Amygdala (tissue), 56 donors: ENCODE data around the gene JADE3.
"Not testable (repeated sequence)": the region's sequence is repeated elsewhere in the genome, so short reads cannot be mapped to it uniquely, and the experiment has no call there.

Source experiments
- DNase-seq, 56 donors: peaks; one replicate each; lab custom pipeline; 2025; lab: John Stamatoyannopoulos, UW

The JADE3 gene

DNA sequence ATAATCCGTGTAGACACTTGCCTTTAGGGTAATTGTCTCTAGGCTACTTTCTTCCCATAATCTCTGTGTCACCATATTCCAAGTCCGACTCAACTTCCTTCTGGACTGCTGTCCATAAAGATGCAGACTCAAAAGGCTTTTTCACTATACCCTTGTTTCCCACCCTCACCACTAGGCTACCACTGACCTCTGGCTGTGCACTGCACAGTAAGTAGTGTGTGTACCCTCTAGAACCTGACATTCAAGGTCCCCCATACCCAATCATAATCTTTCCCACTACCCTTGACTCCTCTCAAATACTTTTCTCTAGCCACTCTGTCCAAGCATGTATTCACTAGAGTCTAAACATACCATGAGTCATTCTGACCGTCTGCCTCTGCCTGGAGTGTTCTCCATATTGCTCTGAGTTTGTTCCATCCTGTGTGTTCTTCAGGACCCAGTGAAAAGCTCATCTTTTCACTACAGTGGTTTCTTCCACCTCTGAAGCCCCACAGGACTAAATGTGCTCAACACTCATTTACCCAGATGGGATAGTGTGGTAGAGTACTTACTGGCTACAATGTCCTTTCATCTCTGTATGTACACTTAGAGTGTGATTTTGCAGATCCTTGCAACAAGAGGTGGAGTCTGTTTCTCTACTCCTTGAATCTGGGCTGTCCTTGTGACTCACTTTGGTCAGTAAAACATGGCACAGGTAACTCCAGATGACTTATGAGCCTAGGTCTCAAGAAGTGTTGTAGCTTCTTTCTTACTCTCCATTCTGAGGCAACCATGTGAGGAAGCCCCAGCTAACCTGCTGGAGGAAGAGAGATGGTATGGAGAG is 17.4 kb downstream of the JADE3 start:
- DNase-seq: no peak

DNA sequence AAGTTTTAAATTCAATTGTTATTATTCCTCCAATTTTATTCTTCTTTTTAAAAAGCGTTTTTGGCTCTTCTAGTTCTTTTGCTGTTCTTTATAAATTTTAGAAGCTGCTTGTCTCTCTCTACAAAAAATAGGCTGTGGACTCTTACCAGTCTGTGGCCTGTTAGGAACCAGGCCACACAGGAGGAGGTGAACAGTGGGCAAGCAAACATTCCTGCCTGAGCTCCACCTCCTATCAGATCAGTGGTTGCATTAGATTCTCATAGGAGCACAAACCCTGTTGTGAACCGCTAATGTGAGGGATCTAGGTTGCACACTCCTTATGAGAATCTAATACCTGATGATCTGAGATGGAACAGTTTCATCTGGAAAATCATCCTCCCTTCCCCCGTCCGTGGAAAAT is 23.1 kb downstream of the JADE3 start:
- no peak for DNase-seq

- no peak for DNase-seq
Measured at GRCh38 chrX:46938589-46938988, 26.4 kb downstream of the JADE3 start.

- no peak for DNase-seq
Measured at GRCh38 chrX:46941341-46941740, 29.1 kb downstream of the JADE3 start.

GRCh38 chrX:46953137-46953527 is 40.9 kb downstream of the JADE3 start:
- DNase-seq: no peak

DNA sequence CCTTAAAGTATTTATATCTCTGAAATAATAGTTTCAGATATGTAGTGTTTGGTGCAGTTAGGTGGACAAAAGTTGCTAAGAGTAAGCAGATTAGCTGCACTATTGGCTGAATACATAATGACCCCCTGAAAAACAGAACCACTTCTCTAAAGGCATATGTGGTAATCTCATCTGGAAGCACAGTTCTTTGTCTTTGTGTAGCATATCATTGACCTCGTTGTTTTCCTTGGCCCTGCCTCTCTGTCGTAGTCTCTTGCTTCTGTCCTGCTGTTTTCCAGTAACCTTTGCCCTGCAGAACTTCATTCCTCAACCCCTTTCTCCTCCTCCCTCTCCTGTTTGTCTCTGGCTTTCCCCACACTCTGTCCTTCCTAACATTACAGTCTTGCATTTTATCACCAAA is 41.4 kb downstream of the JADE3 start:
- peak in 1 of 56 donors; percentile 1 for DNase-seq

- DNase-seq: no peak
Measured at GRCh38 chrX:46954716-46955115, 42.5 kb downstream of the JADE3 start.

DNA sequence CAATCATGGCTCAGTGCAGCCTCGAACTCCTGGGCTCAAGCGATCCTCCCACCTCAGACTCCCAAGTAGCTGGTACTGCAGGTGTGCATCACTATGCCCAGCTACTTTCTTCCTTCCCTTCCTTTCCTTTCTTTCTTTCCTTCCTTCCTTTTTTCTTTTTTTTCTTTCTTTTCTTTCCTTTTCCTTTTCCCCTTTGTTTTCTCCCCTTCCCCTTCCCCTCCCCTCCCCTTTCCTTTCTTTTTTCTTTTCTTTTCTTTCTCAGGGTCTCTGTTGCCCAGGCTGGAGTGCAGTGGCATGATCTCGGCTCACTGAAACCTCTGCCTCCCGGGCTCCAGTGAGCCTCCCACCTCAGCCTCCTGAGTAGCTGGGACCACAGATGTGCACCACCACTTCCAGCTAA is 44.4 kb downstream of the JADE3 start:
- not testable (repeated sequence) for DNase-seq

- peak in 1 of 56 donors; percentile 2 for DNase-seq
Measured at GRCh38 chrX:46957297-46957696, 45.1 kb downstream of the JADE3 start.

GRCh38 chrX:46959101-46959500 is 46.9 kb downstream of the JADE3 start:
- no peak for DNase-seq

DNA sequence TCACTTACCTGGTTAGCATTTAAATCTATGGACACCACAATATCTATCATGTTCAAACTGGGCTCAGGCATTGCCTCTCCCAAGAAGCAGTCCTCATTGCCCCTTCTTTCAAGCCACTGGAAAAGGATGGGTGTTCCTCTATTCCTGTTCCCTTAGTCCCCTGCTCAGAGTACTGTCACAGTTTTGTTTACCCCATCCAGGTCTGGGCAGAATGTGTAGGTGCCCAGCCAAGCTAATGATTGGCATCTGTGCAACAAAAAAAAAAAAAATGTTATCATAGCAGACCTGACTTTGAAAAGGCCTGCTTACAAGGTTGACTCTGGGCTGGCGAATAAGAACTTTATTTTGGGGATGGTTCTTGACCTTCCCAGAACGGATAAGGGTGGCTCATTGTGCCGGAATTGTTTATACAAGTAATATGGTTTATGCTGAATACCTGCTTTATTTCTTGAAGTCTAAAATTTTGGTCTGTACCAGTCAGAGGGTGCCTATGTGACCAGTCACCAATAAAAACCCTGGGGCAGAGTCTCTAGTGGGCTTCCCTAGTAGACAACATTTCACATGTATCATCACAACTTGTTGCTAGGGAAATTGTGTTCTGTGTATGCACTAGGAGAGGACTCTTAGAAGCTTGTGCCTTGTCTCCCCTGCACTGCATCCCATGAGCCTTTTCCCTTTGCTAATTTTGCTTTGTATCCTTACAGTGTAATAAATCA is 47.9 kb downstream of the JADE3 start:
- no peak for DNase-seq

- no peak for DNase-seq
Measured at GRCh38 chrX:46961097-46961496, 48.9 kb downstream of the JADE3 start.

DNA sequence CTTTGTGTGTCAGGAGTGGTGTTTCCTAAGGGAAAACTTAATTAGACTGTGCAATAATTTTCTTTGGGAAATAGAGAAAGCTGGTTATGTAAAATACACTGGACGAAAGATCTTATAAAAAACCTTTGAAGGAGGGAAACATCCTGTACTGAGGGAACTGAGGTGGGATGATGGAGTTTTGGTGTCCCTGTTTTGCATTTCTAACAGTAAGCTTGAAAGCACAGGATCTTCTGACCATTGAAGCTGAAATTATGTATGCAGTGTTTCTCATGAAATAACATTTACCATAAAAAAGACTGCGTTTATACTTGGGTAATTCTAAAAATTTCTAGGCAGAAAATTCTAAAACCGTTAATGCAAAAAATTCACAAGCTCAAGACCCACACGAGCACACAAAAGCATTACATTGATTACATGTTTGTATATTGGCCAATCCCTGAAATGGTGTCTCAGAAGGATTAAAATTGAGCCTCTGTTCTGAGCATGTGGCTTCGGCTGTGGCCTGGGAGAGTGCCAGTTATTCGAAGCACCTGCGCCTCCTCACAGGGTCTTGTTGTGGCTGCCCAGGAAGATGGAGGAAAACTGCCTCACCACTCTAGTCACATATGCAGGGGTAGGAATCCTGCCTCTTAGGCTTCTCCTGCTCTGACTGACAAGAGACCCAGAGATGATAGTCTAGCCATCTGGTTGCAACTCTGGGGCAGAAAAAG is 49.5 kb downstream of the JADE3 start:
- DNase-seq: peak in 9 of 56 donors; percentile 0 to 8 (median 1)

- no peak for DNase-seq
Measured at GRCh38 chrX:46965125-46965758, 53.0 kb downstream of the JADE3 start.

DNA sequence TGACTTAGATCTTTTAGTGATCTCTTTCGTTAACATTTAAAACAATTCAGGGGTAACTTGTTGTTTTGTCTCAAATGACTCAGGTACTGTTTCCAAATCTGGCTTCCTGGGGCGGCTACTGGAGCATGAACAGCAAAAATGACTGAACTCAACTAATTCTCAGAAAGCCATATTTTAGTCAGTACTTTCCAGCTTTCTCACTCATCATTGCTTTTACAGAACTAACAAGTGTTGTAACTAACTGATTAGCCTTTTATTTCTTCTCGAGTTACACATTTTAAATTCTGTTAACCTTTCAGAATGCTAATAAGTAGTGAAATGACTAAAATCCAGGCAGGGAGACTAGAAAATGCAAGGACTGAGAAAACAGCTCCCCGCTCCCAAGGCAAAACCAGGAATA is 55.3 kb downstream of the JADE3 start:
- DNase-seq: no peak

DNA sequence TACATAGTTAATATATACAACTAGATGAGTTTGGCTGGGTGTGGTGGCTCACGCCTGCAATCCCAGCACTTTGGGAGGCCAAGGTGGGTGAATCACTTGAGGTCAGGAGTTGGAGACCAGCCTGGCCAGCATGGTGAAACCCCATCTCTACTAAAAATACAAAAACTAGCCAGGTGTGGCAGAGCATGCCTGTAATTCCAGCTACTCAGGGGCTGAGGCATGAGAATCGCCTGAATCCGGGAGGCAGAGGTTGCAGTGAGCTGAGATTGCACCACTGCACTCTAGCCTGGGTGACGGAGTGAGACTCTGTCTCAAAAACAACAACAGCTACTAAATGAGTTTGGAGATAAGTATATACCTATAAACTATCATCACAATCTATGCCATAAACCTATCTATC is 64.8 kb downstream of the JADE3 start:
- DNase-seq: not testable (repeated sequence)

GRCh38 chrX:46978341-46979291 is 66.4 kb downstream of the JADE3 start:
- DNase-seq: peak in 13 of 56 donors; percentile 0 to 47 (median 3)

- no peak for DNase-seq
Measured at GRCh38 chrX:46984705-46985104, 72.5 kb downstream of the JADE3 start.

GRCh38 chrX:46989548-46989947 is 77.3 kb downstream of the JADE3 start:
- no peak for DNase-seq

DNA sequence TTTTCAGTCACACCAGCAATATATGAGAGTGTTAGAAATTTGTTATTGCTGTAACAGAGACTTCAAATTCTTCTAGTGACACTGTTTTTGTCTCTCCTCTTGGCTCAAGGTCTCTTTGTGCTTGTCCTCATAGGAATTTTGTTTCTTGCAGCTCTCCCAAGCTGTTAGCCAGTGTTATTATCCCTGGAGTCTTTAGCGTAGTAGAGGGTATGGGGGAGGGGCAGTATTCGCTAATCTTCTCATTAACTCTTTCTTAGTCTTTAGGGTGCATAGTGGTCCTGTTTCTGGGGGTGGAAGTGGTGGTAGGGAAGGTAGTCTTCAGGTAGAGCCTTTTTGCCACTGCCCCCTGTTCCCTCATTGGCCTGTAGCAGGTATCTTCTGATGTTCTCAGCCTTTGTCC is 79.4 kb downstream of the JADE3 start:
- no peak for DNase-seq
